Trophoblast cell (in vitro differentiated cells and primary cell): ENCODE results near the gene SAMD11.

Source experiments
- DNase-seq, 2 donors: peaks; one replicate each; pipeline ENCODE4 v3.0.0-alpha.2; 2016
- H2AFZ ChIP-seq: 2 replicates; pipeline ENCODE4 v1.6.1; 2013; ENCODE audit warnings: low read length, moderate library complexity, mild to moderate bottlenecking; ENCODE audit not compliant: insufficient read depth, poor library complexity
- H2AK5ac ChIP-seq: 2 replicates; pipeline ENCODE4 v1.6.1; 2013; ENCODE audit warnings: mild to moderate bottlenecking, low read length
- H2BK120ac ChIP-seq: 2 replicates; pipeline ENCODE4 v1.6.1; 2013; ENCODE audit warnings: low read length, mild to moderate bottlenecking, moderate library complexity; ENCODE audit not compliant: insufficient read depth, poor library complexity
- H2BK12ac ChIP-seq: 2 replicates; pipeline ENCODE4 v1.6.1; 2013; ENCODE audit warnings: mild to moderate bottlenecking, low read length, moderate library complexity
- H2BK5ac ChIP-seq: 2 replicates; pipeline ENCODE4 v1.6.1; 2013; ENCODE audit warnings: low read length, low read depth, moderate library complexity, mild to moderate bottlenecking; ENCODE audit not compliant: poor library complexity
- H3K14ac ChIP-seq: 2 replicates; pipeline ENCODE4 v1.6.1; 2013; ENCODE audit warnings: mild to moderate bottlenecking, low read length
- H3K18ac ChIP-seq: 2 replicates; pipeline ENCODE4 v1.6.1; 2013; ENCODE audit warnings: mild to moderate bottlenecking, low read length
- H3K23ac ChIP-seq: 2 replicates; pipeline ENCODE4 v1.6.1; 2013; ENCODE audit warnings: low read length
- H3K27ac ChIP-seq: 2 replicates; pipeline ENCODE4 v1.5.1; 2013; ENCODE audit warnings: low read depth, mild to moderate bottlenecking, inconsistent platforms, low read length, moderate library complexity
- H3K27me3 ChIP-seq: 2 replicates; pipeline ENCODE4 v1.6.1; 2013; ENCODE audit warnings: inconsistent platforms, mild to moderate bottlenecking, low read length, moderate library complexity; ENCODE audit not compliant: insufficient read depth
- H3K36me3 ChIP-seq, 2 experiments: 1 replicate in 1 of 2; 2 replicates in 1 of 2; pipeline ENCODE4 v1.6.1; 2013; ENCODE audit warnings: low read length in 2 of 2, mild to moderate bottlenecking in 2 of 2, moderate library complexity in 1 of 2; ENCODE audit not compliant: insufficient read depth in 2 of 2, control insufficient read depth in 1 of 2
- H3K4ac ChIP-seq: 2 replicates; pipeline ENCODE4 v1.6.1; 2013; ENCODE audit warnings: low read depth, mild to moderate bottlenecking, low read length, moderate library complexity
- H3K4me1 ChIP-seq, 2 experiments: 1 replicate in 1 of 2; 2 replicates in 1 of 2; pipeline ENCODE4 v1.6.1; 2013; ENCODE audit warnings: low read length in 2 of 2, mild to moderate bottlenecking in 2 of 2, moderate library complexity in 1 of 2; ENCODE audit not compliant: insufficient read depth in 2 of 2, control insufficient read depth in 1 of 2
- H3K4me2 ChIP-seq: 2 replicates; pipeline ENCODE4 v1.6.1; 2013; ENCODE audit warnings: inconsistent platforms, mild to moderate bottlenecking, low read length, moderate library complexity
- H3K4me3 ChIP-seq: 2 replicates; pipeline ENCODE4 v1.5.1; 2013; ENCODE audit warnings: mild to moderate bottlenecking, low read depth, low read length, inconsistent platforms
- H3K79me1 ChIP-seq: one replicate; pipeline ENCODE4 v1.6.1; 2013; ENCODE audit warnings: low read length
- H3K79me2 ChIP-seq: 2 replicates; pipeline ENCODE4 v1.6.1; 2013; ENCODE audit warnings: low read length, mild to moderate bottlenecking; ENCODE audit not compliant: control insufficient read depth, insufficient read depth, poor library complexity
- H3K9ac ChIP-seq: 2 replicates; pipeline ENCODE4 v1.6.1; 2013; ENCODE audit warnings: mild to moderate bottlenecking, low read length
- H3K9me3 ChIP-seq: 2 replicates; pipeline ENCODE4 v1.6.1; 2013; ENCODE audit warnings: low read depth, mild to moderate bottlenecking, control low read depth, inconsistent platforms, low read length; ENCODE audit not compliant: insufficient read depth
- H4K12ac ChIP-seq: 2 replicates; pipeline ENCODE4 v1.6.1; 2013; ENCODE audit warnings: low read depth, mild to moderate bottlenecking, low read length, moderate library complexity
- H4K8ac ChIP-seq: 2 replicates; pipeline ENCODE4 v1.6.1; 2013; ENCODE audit warnings: low read depth, mild to moderate bottlenecking, low read length, moderate library complexity
- H4K91ac ChIP-seq: one replicate; pipeline ENCODE4 v1.6.1; 2013; ENCODE audit warnings: low read depth, mild to moderate bottlenecking, low read length, moderate library complexity
- WGBS: extraction: QIAGEN DNeasy Blood & Tissue Kit; methylation state at CpG from one replicate; pipeline ENCODE4 v1.1.7; 2013; ENCODE audit warnings: missing lambda C conversion rate; ENCODE audit not compliant: insufficient read length, insufficient coverage; ENCODE audit errors: extremely low coverage; 5-methylcytosine and 5-hydroxymethylcytosine counted together

The SAMD11 gene

GRCh38 chr1:916173-917075 lies 7.3 kb upstream of the SAMD11 start:
- no peak overlapping the region for H2BK120ac ChIP-seq
- no peak overlapping the region for H4K91ac ChIP-seq
- no peak overlapping the region for H3K4me2 ChIP-seq
- WGBS = no CpG with 5 or more reads among the region's 31 CpGs
- peaks cover 11% of the 10 kb centered on the region for H3K9me3 ChIP-seq
- H3K4me3 ChIP-seq = no peak overlapping the region
- H3K79me1 ChIP-seq = no peaks in the 10 kb centered on the region
- no peak for DNase-seq
- H4K8ac ChIP-seq = no peak overlapping the region
- H3K79me2 ChIP-seq = no peaks in the 10 kb centered on the region
- H3K27me3 ChIP-seq = no peaks in the 10 kb centered on the region
- H2BK12ac ChIP-seq = no peak overlapping the region
- no peak overlapping the region for H2BK5ac ChIP-seq
- H2AFZ ChIP-seq = no peak overlapping the region
- H3K9ac ChIP-seq = no peak overlapping the region
- no peak overlapping the region for H3K14ac ChIP-seq
- peaks cover 12 to 15% of the 10 kb centered on the region in 2 experiments for H3K4me1 ChIP-seq
- no peak overlapping the region for H3K4ac ChIP-seq
- H3K36me3 ChIP-seq = no peaks in the 10 kb centered on the region
- H3K23ac ChIP-seq = no peak overlapping the region
- H4K12ac ChIP-seq = no peak overlapping the region
- H2AK5ac ChIP-seq = no peak overlapping the region
- H3K27ac ChIP-seq = no peak overlapping the region
- no peak overlapping the region for H3K18ac ChIP-seq

- H3K14ac ChIP-seq = no peak overlapping the region
- H3K18ac ChIP-seq = no peak overlapping the region
- H3K9ac ChIP-seq = no peak overlapping the region
- no peak overlapping the region for H2AFZ ChIP-seq
- H3K79me2 ChIP-seq = no peaks in the 10 kb centered on the region
- H2BK12ac ChIP-seq = no peak overlapping the region
- H3K79me1 ChIP-seq = no peaks in the 10 kb centered on the region
- H3K27me3 ChIP-seq = no peaks in the 10 kb centered on the region
- WGBS = no CpG with 5 or more reads among the region's 7 CpGs
- no peak overlapping the region for H4K8ac ChIP-seq
- H2AK5ac ChIP-seq = no peak overlapping the region
- H3K23ac ChIP-seq = no peak overlapping the region
- peaks cover 13 to 18% of the 10 kb centered on the region in 2 experiments for H3K4me1 ChIP-seq
- no peak for DNase-seq
- H2BK120ac ChIP-seq = no peak overlapping the region
- no peak overlapping the region for H3K27ac ChIP-seq
- peaks cover 15% of the 10 kb centered on the region for H3K9me3 ChIP-seq
- no peak overlapping the region for H3K4ac ChIP-seq
- no peak overlapping the region for H3K4me3 ChIP-seq
- no peak overlapping the region for H3K4me2 ChIP-seq
- H4K12ac ChIP-seq = no peak overlapping the region
- no peak overlapping the region for H4K91ac ChIP-seq
- H3K36me3 ChIP-seq = peaks cover 1 to 2% of the 10 kb centered on the region in 2 experiments
- no peak overlapping the region for H2BK5ac ChIP-seq
Observed at GRCh38 chr1:917076-917459, 6.7 kb upstream of the SAMD11 start.

- no peaks in the 10 kb centered on the region for H3K79me1 ChIP-seq
- H3K4me1 ChIP-seq = peaks cover 13 to 18% of the 10 kb centered on the region in 2 experiments
- no peak overlapping the region for H3K27ac ChIP-seq
- no peak overlapping the region for H2BK120ac ChIP-seq
- no peaks in the 10 kb centered on the region for H3K27me3 ChIP-seq
- H2BK5ac ChIP-seq = no peak overlapping the region
- no peak overlapping the region for H3K14ac ChIP-seq
- no peak overlapping the region for H3K4me3 ChIP-seq
- no peak overlapping the region for H3K9ac ChIP-seq
- H2AK5ac ChIP-seq = no peak overlapping the region
- no peak overlapping the region for H4K12ac ChIP-seq
- no peak overlapping the region for H2AFZ ChIP-seq
- H3K36me3 ChIP-seq = peaks cover 4 to 5% of the 10 kb centered on the region in 2 experiments
- no peak overlapping the region for H3K23ac ChIP-seq
- no peak overlapping the region for H3K4me2 ChIP-seq
- H3K18ac ChIP-seq = no peak overlapping the region
- no CpG with 5 or more reads among the region's 22 CpGs for WGBS
- H3K4ac ChIP-seq = no peak overlapping the region
- no peak overlapping the region for H4K91ac ChIP-seq
- H2BK12ac ChIP-seq = no peak overlapping the region
- H3K79me2 ChIP-seq = no peaks in the 10 kb centered on the region
- DNase-seq = no peak
- H4K8ac ChIP-seq = no peak overlapping the region
- H3K9me3 ChIP-seq = peaks cover 13% of the 10 kb centered on the region
Observed at GRCh38 chr1:917466-918091, 6.1 kb upstream of the SAMD11 start.

GRCh38 chr1:918353-918752 lies 5.4 kb upstream of the SAMD11 start:
- H3K18ac ChIP-seq = no peak overlapping the region
- no peak overlapping the region for H2BK5ac ChIP-seq
- H3K27me3 ChIP-seq = no peaks in the 10 kb centered on the region
- H2BK120ac ChIP-seq = no peak overlapping the region
- H3K4me2 ChIP-seq = no peak overlapping the region
- H3K79me1 ChIP-seq = no peaks in the 10 kb centered on the region
- WGBS = no CpG with 5 or more reads among the region's 15 CpGs
- H4K91ac ChIP-seq = no peak overlapping the region
- peaks cover 12% of the 10 kb centered on the region for H3K9me3 ChIP-seq
- no peak overlapping the region for H3K4me3 ChIP-seq
- no peak overlapping the region for H2BK12ac ChIP-seq
- no peak overlapping the region for H2AK5ac ChIP-seq
- H3K36me3 ChIP-seq = peaks cover 4 to 5% of the 10 kb centered on the region in 2 experiments
- no peak overlapping the region for H4K8ac ChIP-seq
- no peaks in the 10 kb centered on the region for H3K79me2 ChIP-seq
- H3K4me1 ChIP-seq = peaks cover 19 to 25% of the 10 kb centered on the region in 2 experiments
- H3K14ac ChIP-seq = no peak overlapping the region
- no peak overlapping the region for H2AFZ ChIP-seq
- H3K9ac ChIP-seq = no peak overlapping the region
- no peak for DNase-seq
- no peak overlapping the region for H4K12ac ChIP-seq
- H3K4ac ChIP-seq = no peak overlapping the region
- no peak overlapping the region for H3K27ac ChIP-seq
- no peak overlapping the region for H3K23ac ChIP-seq
